ENCODE results near the gene LGALS9B. TPM values are rescaled to one million over a fixed set of nuclear protein-coding genes. Genes with fewer than 3 reads are reported as not detected.
"Not testable (repeated sequence)": the region's sequence is repeated elsewhere in the genome, so short reads cannot be mapped to it uniquely, and the experiment has no call there.

LGALS9B gene
- total RNA-seq, 1 experiment from 2014 or later: not detected

DNA sequence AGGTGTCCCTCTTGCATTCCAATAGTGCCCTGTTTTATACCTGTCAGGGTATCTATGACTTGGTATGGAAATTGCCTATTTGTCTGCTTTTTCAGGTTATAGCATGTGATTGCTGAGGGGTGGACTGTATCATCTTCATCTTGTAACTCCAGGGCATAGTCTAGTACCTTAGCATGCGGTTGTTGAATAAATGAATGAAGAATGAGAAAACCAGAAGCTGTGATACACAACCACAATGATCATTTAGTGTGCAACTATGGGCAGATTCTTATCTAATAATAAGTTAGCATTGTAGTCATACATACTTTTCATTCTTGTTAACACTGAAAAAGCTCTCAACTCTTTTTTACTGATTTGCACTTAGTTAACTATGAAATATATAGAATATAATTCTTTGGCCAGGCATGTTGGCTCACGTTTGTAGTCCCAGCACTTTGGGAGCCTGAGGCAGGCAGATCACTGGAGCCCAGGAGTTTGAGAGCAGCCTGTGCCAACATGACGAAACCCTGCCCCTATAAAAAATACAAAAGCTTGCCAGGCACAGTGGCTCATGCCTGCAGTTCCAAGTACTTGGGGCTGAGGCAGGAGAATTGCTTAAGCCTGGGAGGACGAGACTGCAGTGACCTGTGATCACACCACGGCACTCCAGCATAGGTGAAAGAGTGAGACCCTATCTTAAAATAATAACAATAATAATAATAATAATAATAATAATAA lies 65.9 kb downstream of the LGALS9B start:
- H3K27me3 ChIP-seq (ENCODE audit: control insufficient read depth, insufficient read depth, low read length); DNase-seq; H3K36me3 ChIP-seq (replicated peaks; ENCODE audit: control insufficient read depth, insufficient read depth, low read length); H3K4me3 ChIP-seq (ENCODE audit: insufficient read depth, low read depth, low read length): not testable (repeated sequence)

DNA sequence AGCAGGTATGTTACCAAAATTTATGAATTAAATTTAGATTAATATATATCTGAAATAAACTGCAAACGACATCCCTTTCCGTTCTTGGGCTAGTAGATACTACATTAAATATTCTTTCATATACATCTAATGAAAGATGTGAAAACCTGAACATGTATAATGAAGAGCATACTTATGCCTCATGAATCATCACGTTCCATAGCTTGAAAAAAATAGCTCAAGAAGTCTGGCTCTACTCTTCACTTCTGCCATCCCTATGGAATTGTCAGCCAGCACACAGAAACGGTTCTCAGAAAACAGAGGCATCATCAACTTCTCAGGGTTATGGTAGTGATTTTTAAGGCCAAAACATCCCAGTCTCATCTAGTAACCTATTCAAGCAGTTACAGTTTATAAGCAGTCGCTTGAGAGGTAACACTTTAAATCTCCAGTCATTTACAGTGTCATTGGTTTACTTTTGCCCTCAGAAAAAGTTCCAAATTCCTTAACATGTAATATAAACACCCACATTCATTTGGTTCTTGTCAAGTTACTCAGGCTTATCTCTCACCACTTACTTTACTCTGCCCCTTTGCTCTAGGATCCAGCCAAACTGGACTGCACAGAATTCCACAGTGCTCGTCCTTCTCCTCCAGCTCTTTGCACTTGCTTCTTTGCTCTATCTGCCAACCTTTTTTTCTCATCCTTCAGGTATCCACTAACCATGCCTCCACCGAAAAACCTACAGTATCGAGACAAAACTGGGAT lies 66.6 kb downstream of the LGALS9B start:
- DNase-seq: not testable (repeated sequence)

More for the DNA sequence above, 66.6 kb downstream of the LGALS9B start:
- H3K36me3 ChIP-seq (replicated peaks; ENCODE audit: control insufficient read depth, insufficient read depth, low read length); H3K27me3 ChIP-seq (ENCODE audit: control insufficient read depth, insufficient read depth, low read length); H3K4me3 ChIP-seq (ENCODE audit: insufficient read depth, low read depth, low read length): not testable (repeated sequence)

Other genes starting within 250 kb of the LGALS9B start
- gene CDRT15L2, start 112.2 kb upstream of the LGALS9B start, total RNA-seq (2014; rRNA removed; shearing (Covaris generic)): not detected in 2 replicates